ENCODE measurements around the gene CANT1.
"Not testable (repeated sequence)": the region's sequence is repeated elsewhere in the genome, so short reads cannot be mapped to it uniquely, and the experiment has no call there.

CANT1 gene

DNA sequence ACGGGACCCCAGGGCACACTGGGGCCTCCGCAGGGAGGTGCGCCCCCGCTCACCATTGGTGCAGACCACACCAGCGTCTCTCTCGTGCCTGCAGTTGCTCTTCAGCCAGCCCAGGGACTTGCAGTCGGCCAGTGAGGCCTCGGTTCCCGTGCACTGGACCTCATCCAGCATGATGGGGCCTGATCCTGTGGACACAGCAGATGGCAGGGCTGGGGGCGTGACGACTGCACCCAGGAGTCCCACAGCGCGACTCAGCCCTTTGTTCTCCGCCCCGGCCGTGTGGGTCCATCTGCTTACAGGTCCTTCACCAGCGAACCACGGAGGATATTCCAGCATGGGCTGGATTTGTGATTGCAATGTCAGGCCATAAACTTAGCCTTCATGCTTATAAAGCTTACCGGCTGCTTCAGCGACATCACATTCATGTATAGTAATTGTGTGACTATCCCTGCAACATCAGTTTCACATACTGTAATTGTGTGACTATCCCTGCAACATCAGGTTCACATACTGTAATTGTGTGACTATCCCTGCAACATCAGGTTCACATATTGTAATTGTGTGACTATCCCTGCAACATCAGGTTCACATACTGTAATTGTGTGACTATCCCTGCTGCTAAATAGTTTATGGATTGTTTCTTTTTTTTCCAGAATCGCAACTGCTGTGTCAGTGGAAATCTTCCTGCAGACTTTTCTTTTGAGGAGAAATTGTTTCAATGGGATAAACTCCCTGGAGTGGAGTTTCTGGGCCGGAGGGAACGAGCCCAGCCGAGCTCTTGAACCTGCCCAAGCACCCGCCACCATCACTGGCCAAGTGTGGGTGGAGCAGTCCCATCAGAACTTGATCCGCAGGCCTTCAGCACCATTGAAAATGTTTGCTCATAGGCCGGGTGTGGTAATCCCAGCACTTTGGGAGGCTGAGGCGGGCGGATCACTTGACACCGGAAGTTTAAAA lies 34.7 kb downstream of the CANT1 start:
- peak; percentile 39 to 57 for DNase-seq

GRCh38 chr17:78973792-78974520 lies 35.6 kb downstream of the CANT1 start:
- no peak for DNase-seq

- no peak for DNase-seq
Measured at GRCh38 chr17:78973196-78973595, 36.4 kb downstream of the CANT1 start.

GRCh38 chr17:78972507-78973105 lies 37.0 kb downstream of the CANT1 start:
- DNase-seq, result no peak

- no peak for DNase-seq
Measured at GRCh38 chr17:78971756-78972506, 37.6 kb downstream of the CANT1 start.

- peak; percentile 56 to 84 for DNase-seq
Measured at GRCh38 chr17:78970834-78971755, 38.5 kb downstream of the CANT1 start.

GRCh38 chr17:78969865-78970264 lies 39.7 kb downstream of the CANT1 start:
- DNase-seq, result no peak

GRCh38 chr17:78967782-78968362 lies 41.7 kb downstream of the CANT1 start:
- no peak for DNase-seq

- DNase-seq, result no peak
Measured at GRCh38 chr17:78966910-78967600, 42.5 kb downstream of the CANT1 start.

DNA sequence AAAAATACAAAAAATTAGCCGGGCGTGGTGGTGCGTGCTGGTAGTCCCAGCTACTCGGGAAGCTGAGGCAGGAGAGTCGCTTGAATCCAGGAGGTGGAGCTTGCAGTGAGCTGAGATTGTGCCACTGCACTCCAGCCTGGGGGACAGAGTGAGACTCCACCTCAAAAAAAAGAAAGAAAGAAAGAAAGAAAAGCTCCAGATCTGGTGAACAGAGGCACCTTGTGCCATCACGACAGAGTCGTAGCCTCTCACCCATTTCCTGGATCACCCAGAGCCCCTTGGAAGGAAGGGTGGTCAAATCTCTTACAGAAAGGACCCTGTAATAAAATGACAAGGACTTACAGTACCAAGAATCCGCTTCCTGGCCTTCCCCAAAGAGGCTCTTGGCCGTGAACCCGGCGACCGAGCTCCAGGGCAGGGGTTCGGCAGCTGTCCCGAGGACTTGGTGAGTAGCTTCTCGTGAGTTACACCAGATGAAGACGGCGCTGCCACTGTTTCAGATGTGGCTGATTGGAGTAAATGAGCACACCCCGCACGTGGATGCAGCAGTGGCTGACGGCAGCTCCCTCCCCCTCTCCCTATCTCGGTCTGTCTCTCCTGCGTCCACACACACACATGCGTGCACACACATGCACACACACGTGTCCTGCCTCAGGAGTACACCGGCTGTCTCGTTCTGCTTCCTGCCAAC lies 43.3 kb downstream of the CANT1 start:
- no peak for DNase-seq

DNA sequence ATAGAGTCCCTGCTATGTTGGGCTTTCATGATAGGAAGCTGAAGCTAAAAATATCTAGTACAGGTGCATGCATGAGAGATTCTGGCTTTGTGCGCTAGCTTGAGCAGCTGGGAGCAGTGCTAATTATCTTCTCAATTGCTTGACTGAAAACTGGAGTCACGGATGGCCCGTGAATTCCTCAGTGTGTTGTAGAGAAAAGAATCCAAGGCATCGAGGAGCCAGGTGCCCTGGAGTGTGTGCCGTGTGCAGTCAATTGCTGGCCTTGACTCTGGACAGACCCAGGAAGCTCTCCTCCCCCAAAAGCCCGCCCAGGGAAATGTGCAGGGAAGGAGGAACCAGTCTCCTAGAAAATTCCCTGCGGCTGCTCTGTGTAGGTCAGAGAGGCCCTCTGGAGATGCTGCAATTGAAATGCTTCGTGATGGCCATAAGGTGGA lies 44.1 kb downstream of the CANT1 start:
- DNase-seq, result no peak

DNA sequence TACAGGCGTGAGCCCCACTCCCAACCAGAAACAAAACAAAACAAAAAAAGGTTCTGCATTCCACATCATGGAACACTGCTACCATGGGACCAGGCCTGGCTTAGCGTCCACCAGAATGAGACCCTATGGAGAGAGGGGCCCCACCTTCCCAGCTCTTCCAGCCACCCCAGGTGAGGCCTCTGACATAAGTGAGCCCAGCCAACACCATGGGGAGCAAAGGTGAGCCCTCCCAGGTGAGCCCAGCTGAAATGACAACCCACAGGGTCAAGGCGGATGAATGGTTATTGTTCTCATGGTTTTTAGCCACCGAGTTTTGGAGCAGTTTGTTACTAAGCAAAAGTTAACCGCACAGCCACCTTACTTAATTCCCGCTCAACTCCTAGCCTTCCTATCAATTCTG lies 46.2 kb downstream of the CANT1 start:
- no peak for DNase-seq

GRCh38 chr17:78962984-78963348 lies 46.6 kb downstream of the CANT1 start:
- not testable (repeated sequence) for DNase-seq

DNA sequence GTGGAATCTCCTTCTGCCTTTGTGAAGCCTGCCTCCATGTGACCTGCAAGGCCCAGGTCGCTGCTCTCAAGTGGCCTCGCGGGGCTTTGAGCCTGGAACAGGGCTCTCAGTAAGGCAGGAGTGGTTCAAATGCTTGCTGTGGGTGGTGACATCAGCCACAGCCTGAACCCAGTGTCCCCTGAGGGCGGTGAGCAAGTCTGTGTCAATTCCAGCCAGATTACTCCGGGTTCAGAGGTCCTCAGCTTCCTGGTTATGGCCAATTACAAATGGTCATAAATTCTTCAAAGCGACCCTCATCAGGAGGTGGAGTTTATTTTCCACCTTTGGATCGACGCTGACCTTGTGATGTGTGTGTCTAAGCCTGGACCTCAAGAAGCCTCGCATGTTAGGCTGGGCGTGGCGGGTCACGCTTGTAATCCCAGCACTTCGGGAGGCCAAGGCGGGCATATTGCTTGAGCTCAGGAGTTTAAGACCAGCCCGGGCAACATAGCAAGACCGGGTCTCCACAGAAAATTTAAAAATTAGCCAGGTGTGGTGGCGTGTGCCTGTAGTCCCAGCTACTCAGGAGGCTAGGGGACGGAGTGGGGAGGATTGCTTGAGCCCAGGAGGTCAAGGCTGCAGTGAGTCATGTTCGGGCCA lies 47.1 kb downstream of the CANT1 start:
- DNase-seq, result no peak

GRCh38 chr17:78961571-78961970 lies 48.0 kb downstream of the CANT1 start:
- no peak for DNase-seq

- DNase-seq, result no peak
Measured at GRCh38 chr17:78960928-78961327, 48.6 kb downstream of the CANT1 start.

GRCh38 chr17:78959803-78960202 lies 49.8 kb downstream of the CANT1 start:
- DNase-seq, result no peak

DNA sequence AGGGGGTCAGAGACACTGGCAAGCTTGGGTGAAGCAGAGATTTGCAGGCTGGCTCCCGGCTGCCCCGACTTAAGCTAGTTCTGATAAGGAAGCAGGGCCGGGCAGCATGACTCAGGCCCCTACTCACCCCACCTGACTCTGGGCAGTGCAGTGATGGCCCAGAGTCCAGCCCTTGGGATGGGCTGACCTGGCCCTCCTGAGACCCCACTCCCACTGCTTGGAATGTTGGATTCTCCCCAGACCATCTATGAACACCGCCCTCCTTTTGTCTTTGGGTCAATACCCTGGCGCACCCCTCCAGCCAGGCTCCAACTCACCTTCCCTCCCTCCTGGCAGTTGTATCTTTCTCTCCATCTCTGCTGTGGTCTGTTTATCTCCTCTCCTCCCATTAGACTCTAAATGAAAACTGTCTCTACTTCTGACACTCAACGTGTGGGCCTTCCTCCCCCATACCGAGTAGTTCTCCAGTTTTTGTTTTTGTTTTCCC lies 50.9 kb downstream of the CANT1 start:
- DNase-seq, result no peak

DNA sequence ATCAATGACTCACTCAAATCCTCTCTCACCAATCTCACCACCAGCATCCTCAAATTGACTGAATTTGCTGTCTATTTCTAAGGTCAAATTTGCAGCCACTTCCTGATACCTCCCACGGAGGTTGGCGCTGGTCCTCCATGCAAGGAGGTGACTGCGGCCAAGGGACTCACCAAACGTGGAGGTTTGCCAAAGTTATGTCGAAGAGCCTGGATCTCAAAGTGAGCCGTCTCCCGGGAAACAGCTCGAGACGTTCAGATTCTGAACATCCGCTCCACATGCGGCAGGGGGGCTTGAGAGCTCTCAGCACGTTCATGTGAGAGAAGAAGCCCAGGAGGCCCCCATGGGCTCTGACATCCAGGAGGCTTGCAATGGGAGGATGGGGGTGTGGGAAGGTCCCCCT lies 52.4 kb downstream of the CANT1 start:
- no peak for DNase-seq
